Measurements from ENCODE around the gene PFKM.

- TF ChIP-seq CTCF (IDR thresholded peaks at IDR 0.05) (no peak), POLR2A (IDR thresholded peaks at IDR 0.05) (no peak)
These were observed 32.1 kb downstream of the PFKM start for GRCh38 chr12:48151103-48151771.
